SK-N-SH (cell line): ENCODE results near the gene CBR1.

Experiments used
- CHD2 ChIP-seq: fragments of 150-350 bp; IDR thresholded peaks from 2 replicates; pipeline ENCODE4 v1.6.1; 2018; ENCODE audit warnings: low read length; ENCODE audit not compliant: partially characterized antibody
- CTCF ChIP-seq: fragments of 200-600 bp; sonication (generic); IDR thresholded peaks from 2 replicates; pipeline ENCODE4 v1.6.1; 2017; ENCODE audit warnings: antibody characterized with exemption, mild to moderate bottlenecking, moderate library complexity
- EP300 ChIP-seq, 2 experiments: IDR thresholded peaks; 2 replicates each; pipeline versions ENCODE4 v1.4.0 to v1.6.1; 2012; ENCODE audit warnings: borderline replicate concordance in 1 of 2, low read depth in 1 of 2, low read length in 1 of 2
- EZH2phosphoT487 ChIP-seq: fragments of 200-600 bp; sonication (generic); IDR thresholded peaks from 2 replicates; pipeline ENCODE4 v1.6.1; 2017; ENCODE audit warnings: low read depth, mixed run types, mild to moderate bottlenecking, antibody characterized with exemption, moderate library complexity, borderline replicate concordance
- GABPA ChIP-seq: IDR thresholded peaks from 2 replicates; pipeline ENCODE4 v1.4.0; 2012; ENCODE audit warnings: low read depth, mild to moderate bottlenecking
- JUND ChIP-seq: IDR thresholded peaks from 2 replicates; pipeline ENCODE4 v1.4.0; 2012
- MXI1 ChIP-seq: IDR thresholded peaks from 2 replicates; pipeline ENCODE4 v1.6.1; 2012; ENCODE audit warnings: mild to moderate bottlenecking, low read depth, low read length, improper control_type of control experiment
- PBX3 ChIP-seq: IDR thresholded peaks from 2 replicates; pipeline ENCODE4; 2012
- REST ChIP-seq: IDR thresholded peaks from 2 replicates; pipeline ENCODE4 v1.6.1; 2012; ENCODE audit warnings: mild to moderate bottlenecking, low read depth, low read length, moderate library complexity
- SMC3 ChIP-seq: IDR thresholded peaks from 2 replicates; pipeline ENCODE4 v1.6.1; 2012; ENCODE audit warnings: low read depth, low read length, improper control_type of control experiment
- TAF1 ChIP-seq: IDR thresholded peaks from 2 replicates; pipeline ENCODE4 v1.6.1; 2012; ENCODE audit warnings: low read depth, mild to moderate bottlenecking, low read length, moderate library complexity, borderline replicate concordance
- TF ChIP-seq, protein P1 (sequence below): IDR thresholded peaks from 2 replicates; pipeline ENCODE4 v1.4.0; 2012; ENCODE audit warnings: low read depth, borderline replicate concordance

DNA sequence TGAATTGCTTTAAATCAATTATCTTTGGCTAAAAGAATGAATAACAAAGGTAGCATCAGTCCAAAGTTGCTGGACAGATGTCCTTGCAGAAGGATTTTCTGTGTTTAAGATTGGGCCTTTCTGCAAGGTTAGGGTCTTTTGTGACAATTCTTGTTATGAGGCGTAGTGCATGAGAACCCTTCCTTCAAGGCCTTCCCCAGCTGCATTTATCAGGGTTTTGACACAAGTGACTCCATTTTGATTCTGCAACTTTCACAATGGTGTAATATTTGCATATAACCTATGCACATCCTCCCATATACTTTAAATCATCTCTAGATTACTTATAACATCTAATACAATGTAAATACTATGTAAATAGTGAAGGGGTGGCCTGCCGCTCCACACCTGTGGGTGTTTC, 8.4 kb upstream of the CBR1 start:
- TF ChIP-seq SMC3, result no peak
- no peak for TF ChIP-seq CHD2
- TF ChIP-seq JUND, result no peak
- no peak for TF ChIP-seq MXI1
- TF ChIP-seq, protein P1, sequence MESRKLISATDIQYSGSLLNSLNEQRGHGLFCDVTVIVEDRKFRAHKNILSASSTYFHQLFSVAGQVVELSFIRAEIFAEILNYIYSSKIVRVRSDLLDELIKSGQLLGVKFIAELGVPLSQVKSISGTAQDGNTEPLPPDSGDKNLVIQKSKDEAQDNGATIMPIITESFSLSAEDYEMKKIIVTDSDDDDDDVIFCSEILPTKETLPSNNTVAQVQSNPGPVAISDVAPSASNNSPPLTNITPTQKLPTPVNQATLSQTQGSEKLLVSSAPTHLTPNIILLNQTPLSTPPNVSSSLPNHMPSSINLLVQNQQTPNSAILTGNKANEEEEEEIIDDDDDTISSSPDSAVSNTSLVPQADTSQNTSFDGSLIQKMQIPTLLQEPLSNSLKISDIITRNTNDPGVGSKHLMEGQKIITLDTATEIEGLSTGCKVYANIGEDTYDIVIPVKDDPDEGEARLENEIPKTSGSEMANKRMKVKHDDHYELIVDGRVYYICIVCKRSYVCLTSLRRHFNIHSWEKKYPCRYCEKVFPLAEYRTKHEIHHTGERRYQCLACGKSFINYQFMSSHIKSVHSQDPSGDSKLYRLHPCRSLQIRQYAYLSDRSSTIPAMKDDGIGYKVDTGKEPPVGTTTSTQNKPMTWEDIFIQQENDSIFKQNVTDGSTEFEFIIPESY, result no peak
- no peak for TF ChIP-seq CTCF
- TF ChIP-seq EP300 (IDR thresholded peaks at IDR 0.05; ENCODE audit: borderline replicate concordance in 1 of 2, low read depth in 1 of 2, low read length in 1 of 2), result no peak
- no peak for TF ChIP-seq GABPA
- TF ChIP-seq PBX3, result no peak
- no peak for TF ChIP-seq REST
- no peak for TF ChIP-seq EZH2phosphoT487
- TF ChIP-seq TAF1, result no peak
